Measurements from ENCODE around the gene GET3.

DNA sequence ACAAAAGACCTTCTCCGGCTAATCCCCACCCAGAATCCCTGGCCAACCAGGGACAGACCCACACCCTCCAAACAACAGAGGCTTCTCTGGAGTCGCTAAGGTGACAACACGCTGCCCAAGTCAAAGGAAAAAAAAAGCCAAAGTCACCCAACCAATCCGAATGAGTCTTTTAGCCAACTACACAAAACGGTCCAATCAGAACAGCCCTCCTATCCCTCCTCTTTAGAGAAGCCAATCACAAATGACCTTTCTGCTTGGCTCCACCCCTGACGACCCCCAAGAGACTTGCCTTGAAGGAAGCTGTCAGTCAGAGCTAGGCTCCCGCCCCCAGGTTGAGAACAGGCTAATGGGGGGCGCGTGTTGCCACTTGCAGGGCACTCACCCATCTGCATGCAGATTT lies 34.3 kb upstream of the GET3 start:
- TF ChIP-seq, protein P1, sequence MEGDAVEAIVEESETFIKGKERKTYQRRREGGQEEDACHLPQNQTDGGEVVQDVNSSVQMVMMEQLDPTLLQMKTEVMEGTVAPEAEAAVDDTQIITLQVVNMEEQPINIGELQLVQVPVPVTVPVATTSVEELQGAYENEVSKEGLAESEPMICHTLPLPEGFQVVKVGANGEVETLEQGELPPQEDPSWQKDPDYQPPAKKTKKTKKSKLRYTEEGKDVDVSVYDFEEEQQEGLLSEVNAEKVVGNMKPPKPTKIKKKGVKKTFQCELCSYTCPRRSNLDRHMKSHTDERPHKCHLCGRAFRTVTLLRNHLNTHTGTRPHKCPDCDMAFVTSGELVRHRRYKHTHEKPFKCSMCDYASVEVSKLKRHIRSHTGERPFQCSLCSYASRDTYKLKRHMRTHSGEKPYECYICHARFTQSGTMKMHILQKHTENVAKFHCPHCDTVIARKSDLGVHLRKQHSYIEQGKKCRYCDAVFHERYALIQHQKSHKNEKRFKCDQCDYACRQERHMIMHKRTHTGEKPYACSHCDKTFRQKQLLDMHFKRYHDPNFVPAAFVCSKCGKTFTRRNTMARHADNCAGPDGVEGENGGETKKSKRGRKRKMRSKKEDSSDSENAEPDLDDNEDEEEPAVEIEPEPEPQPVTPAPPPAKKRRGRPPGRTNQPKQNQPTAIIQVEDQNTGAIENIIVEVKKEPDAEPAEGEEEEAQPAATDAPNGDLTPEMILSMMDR (IDR thresholded peaks at IDR 0.05; ENCODE audit: insufficient read depth, low read length, poor library complexity, severe bottlenecking): no peak
- no peak for TF ChIP-seq EZH2phosphoT487 (conservative IDR thresholded peaks at IDR 0.05; ENCODE audit: low read length)

Measured in SU-DHL-6 (cell line).